Parathyroid adenoma (tissue), 2 donors: Measurements from ENCODE around the gene LCMT1.

Experiments
- H2AFZ ChIP-seq: fragments of 300-600 bp; sonication (generic); one replicate; pipeline ENCODE4 v1.7.0; 2017; ENCODE audit warnings: antibody characterized with exemption, mild to moderate bottlenecking
- H3K27ac ChIP-seq: fragments of 300-600 bp; sonication (generic); one replicate; pipeline ENCODE4 v1.7.0; 2017
- H3K27me3 ChIP-seq: fragments of 300-600 bp; sonication (generic); one replicate; pipeline ENCODE4 v1.7.0; 2017; ENCODE audit warnings: low read length; ENCODE audit not compliant: control insufficient read depth, insufficient read depth
- H3K36me3 ChIP-seq: fragments of 300-600 bp; sonication (generic); one replicate; pipeline ENCODE4 v1.7.0; 2017; ENCODE audit warnings: low read length; ENCODE audit not compliant: control insufficient read depth, insufficient read depth
- H3K4me1 ChIP-seq: fragments of 300-600 bp; sonication (generic); one replicate; pipeline ENCODE4 v1.7.0; 2017; ENCODE audit warnings: control low read depth
- H3K4me2 ChIP-seq: fragments of 300-600 bp; sonication (generic); one replicate; pipeline ENCODE4 v1.7.0; 2017; ENCODE audit warnings: low read length
- H3K4me3 ChIP-seq: fragments of 300-600 bp; sonication (generic); one replicate; pipeline ENCODE4 v1.7.0; 2017; ENCODE audit warnings: low read depth, low read length
- H3K79me2 ChIP-seq: fragments of 300-600 bp; sonication (generic); one replicate; pipeline ENCODE4 v1.7.0; 2017; ENCODE audit warnings: control low read depth
- H3K9ac ChIP-seq: fragments of 300-600 bp; sonication (generic); one replicate; pipeline ENCODE4 v1.7.0; 2017; ENCODE audit warnings: mild to moderate bottlenecking
- H3K9me3 ChIP-seq: fragments of 300-600 bp; sonication (generic); one replicate; pipeline ENCODE4 v1.7.0; 2017; ENCODE audit warnings: low read length; ENCODE audit not compliant: control insufficient read depth
- TF ChIP-seq, protein P1 (sequence below): fragments of 300-600 bp; sonication (generic); IDR thresholded peaks from one replicate; pipeline ENCODE4 v1.7.0; 2017; ENCODE audit warnings: antibody characterized with exemption, mild to moderate bottlenecking
- donor health status: primary hyperparathyroidism.

The LCMT1 gene

GRCh38 chr16:25083065-25083464 lies 28.5 kb upstream of the LCMT1 start:
- H3K9ac ChIP-seq: no peak overlapping the region
- H3K4me3 ChIP-seq: no peak overlapping the region
- no peaks in the 10 kb centered on the region for H3K36me3 ChIP-seq
- no peak overlapping the region for H2AFZ ChIP-seq
- no peaks in the 10 kb centered on the region for H3K79me2 ChIP-seq
- no peak overlapping the region for H3K27ac ChIP-seq
- H3K4me2 ChIP-seq: no peak overlapping the region
- H3K27me3 ChIP-seq: no peaks in the 10 kb centered on the region
- TF ChIP-seq, protein P1, sequence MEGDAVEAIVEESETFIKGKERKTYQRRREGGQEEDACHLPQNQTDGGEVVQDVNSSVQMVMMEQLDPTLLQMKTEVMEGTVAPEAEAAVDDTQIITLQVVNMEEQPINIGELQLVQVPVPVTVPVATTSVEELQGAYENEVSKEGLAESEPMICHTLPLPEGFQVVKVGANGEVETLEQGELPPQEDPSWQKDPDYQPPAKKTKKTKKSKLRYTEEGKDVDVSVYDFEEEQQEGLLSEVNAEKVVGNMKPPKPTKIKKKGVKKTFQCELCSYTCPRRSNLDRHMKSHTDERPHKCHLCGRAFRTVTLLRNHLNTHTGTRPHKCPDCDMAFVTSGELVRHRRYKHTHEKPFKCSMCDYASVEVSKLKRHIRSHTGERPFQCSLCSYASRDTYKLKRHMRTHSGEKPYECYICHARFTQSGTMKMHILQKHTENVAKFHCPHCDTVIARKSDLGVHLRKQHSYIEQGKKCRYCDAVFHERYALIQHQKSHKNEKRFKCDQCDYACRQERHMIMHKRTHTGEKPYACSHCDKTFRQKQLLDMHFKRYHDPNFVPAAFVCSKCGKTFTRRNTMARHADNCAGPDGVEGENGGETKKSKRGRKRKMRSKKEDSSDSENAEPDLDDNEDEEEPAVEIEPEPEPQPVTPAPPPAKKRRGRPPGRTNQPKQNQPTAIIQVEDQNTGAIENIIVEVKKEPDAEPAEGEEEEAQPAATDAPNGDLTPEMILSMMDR: no peak
- no peaks in the 10 kb centered on the region for H3K9me3 ChIP-seq
- no peaks in the 10 kb centered on the region for H3K4me1 ChIP-seq

DNA sequence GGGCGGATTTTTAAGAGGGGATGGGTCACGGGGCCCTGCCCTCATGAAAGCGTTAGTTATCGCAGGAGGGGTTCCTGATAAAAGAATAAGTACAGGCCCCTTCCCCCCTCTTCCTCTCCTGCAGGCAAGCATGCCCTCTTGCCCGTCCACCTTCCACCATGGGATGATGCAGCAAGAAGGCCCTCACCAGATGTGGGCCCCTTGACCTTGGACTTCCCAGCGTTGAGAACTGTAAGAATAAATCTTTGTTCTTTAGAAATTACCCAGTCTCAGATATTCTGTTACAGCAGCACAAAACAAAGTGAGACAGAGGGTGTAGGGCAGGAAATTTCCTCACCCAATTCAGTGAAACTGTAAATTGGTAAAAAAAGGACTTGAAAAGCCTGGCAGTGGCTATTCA lies 27.8 kb upstream of the LCMT1 start:
- Histone ChIP-seq H3K79me2 (no peaks in the 10 kb centered on the region), H3K27ac (no peak overlapping the region), H3K4me3 (no peak overlapping the region), H2AFZ (no peak overlapping the region), H3K9ac (no peak overlapping the region), H3K4me2 (no peak overlapping the region), H3K36me3 (no peaks in the 10 kb centered on the region), H3K4me1 (no peaks in the 10 kb centered on the region), H3K27me3 (no peaks in the 10 kb centered on the region), H3K9me3 (no peaks in the 10 kb centered on the region)
- TF ChIP-seq, protein P1: no peak

DNA sequence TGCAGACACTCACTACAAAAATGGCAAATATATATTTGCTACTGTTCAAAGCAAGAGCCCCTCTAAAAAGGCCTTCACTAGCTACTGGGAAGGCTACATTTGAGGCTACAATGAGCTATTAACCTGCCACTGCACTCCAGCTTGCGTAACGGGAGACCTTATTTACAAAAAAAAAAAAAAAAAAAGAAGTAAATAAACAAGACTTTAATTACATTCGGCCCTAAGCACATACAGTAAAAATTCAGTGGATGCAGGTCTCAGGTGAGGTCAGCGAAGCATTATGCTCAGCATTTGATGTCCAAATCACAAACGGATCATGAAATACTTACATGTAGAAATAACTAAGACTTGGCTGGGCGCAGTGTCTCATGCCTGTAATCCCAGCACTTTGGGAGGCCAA lies 26.7 kb upstream of the LCMT1 start:
- no peaks in the 10 kb centered on the region for H3K36me3 ChIP-seq
- H3K4me2 ChIP-seq: no peak overlapping the region
- H3K4me1 ChIP-seq: no peaks in the 10 kb centered on the region
- H3K27ac ChIP-seq: no peak overlapping the region
- no peaks in the 10 kb centered on the region for H3K27me3 ChIP-seq
- H3K4me3 ChIP-seq: no peak overlapping the region
- no peaks in the 10 kb centered on the region for H3K9me3 ChIP-seq
- TF ChIP-seq, protein P1: no peak
- no peaks in the 10 kb centered on the region for H3K79me2 ChIP-seq
- H2AFZ ChIP-seq: no peak overlapping the region
- no peak overlapping the region for H3K9ac ChIP-seq

DNA sequence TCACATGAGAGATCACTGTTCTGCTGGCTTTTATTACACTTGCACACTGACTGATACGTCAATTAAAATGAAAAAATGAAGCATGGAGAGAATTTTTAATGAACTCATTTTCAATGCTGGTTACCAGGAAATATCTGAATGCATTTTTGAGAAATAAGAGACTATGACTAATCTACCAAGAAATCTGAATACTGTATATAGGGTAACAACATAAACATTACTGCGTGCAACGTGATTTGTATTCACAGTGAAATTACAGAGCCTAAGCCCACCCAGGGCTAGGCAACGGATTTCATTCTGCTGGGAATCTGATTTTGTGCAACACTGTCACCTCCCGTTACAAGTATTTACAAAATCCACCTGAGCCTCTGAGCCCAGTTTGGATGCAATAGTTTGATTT lies 23.8 kb upstream of the LCMT1 start:
- H3K4me2 ChIP-seq: no peak overlapping the region
- H3K4me1 ChIP-seq: no peaks in the 10 kb centered on the region
- H3K9ac ChIP-seq: no peak overlapping the region
- H3K79me2 ChIP-seq: no peaks in the 10 kb centered on the region
- no peaks in the 10 kb centered on the region for H3K27me3 ChIP-seq
- TF ChIP-seq, protein P1: no peak
- H3K36me3 ChIP-seq: no peaks in the 10 kb centered on the region
- H3K4me3 ChIP-seq: no peak overlapping the region
- H2AFZ ChIP-seq: no peak overlapping the region
- H3K27ac ChIP-seq: no peak overlapping the region
- H3K9me3 ChIP-seq: no peaks in the 10 kb centered on the region

- H3K9me3 ChIP-seq: no peaks in the 10 kb centered on the region
- no peaks in the 10 kb centered on the region for H3K4me1 ChIP-seq
- H3K79me2 ChIP-seq: no peaks in the 10 kb centered on the region
- H3K4me2 ChIP-seq: no peak overlapping the region
- no peaks in the 10 kb centered on the region for H3K36me3 ChIP-seq
- H3K27me3 ChIP-seq: no peaks in the 10 kb centered on the region
- no peak overlapping the region for H3K27ac ChIP-seq
- H3K9ac ChIP-seq: no peak overlapping the region
- no peak overlapping the region for H3K4me3 ChIP-seq
- TF ChIP-seq, protein P1: no peak
- no peak overlapping the region for H2AFZ ChIP-seq
Observed at GRCh38 chr16:25089351-25089750, 22.2 kb upstream of the LCMT1 start.
